ENCODE results near the gene BUD31. TPM values are rescaled to one million over a fixed set of nuclear protein-coding genes. Genes with fewer than 3 reads are reported as not detected.

BUD31 gene
- total and polyA plus RNA-seq, 10 of the 15 experiments (the other 5 are each of a cell fraction or from before 2014, with no cell fraction given): 74.2 to 317 (median 130) TPM

- no peak for TF ChIP-seq CTCF (IDR thresholded peaks at IDR 0.05 in 2 of 3, conservative IDR thresholded peaks at IDR 0.05 in 1 of 3; ENCODE audit: control insufficient read depth in 2 of 3, extremely low read depth in 1 of 3, insufficient read depth in 1 of 3, low read depth in 3 of 3, low read length in 3 of 3)
- peak; percentile 88 for TF ChIP-seq NR2F1 (conservative IDR thresholded peaks at IDR 0.05)
- TF ChIP-seq SMARCA5 (IDR thresholded peaks at IDR 0.05): peak; percentile 54; the same call in 1 of the 2 replicates
- no peak for TF ChIP-seq SMC3 (IDR thresholded peaks at IDR 0.05; ENCODE audit: borderline replicate concordance, low read length)
- peak; percentile 17; the same call in 1 of the 2 replicates for TF ChIP-seq JUNB (IDR thresholded peaks at IDR 0.05)
- peak in 1 of 2 experiments; percentile 19; a peak in 1 of 3 replicates for TF ChIP-seq EGR1 (IDR thresholded peaks at IDR 0.05; ENCODE audit: borderline replicate concordance in 1 of 2, low read depth in 2 of 2, low read length in 2 of 2)
- TF ChIP-seq, protein P1, sequence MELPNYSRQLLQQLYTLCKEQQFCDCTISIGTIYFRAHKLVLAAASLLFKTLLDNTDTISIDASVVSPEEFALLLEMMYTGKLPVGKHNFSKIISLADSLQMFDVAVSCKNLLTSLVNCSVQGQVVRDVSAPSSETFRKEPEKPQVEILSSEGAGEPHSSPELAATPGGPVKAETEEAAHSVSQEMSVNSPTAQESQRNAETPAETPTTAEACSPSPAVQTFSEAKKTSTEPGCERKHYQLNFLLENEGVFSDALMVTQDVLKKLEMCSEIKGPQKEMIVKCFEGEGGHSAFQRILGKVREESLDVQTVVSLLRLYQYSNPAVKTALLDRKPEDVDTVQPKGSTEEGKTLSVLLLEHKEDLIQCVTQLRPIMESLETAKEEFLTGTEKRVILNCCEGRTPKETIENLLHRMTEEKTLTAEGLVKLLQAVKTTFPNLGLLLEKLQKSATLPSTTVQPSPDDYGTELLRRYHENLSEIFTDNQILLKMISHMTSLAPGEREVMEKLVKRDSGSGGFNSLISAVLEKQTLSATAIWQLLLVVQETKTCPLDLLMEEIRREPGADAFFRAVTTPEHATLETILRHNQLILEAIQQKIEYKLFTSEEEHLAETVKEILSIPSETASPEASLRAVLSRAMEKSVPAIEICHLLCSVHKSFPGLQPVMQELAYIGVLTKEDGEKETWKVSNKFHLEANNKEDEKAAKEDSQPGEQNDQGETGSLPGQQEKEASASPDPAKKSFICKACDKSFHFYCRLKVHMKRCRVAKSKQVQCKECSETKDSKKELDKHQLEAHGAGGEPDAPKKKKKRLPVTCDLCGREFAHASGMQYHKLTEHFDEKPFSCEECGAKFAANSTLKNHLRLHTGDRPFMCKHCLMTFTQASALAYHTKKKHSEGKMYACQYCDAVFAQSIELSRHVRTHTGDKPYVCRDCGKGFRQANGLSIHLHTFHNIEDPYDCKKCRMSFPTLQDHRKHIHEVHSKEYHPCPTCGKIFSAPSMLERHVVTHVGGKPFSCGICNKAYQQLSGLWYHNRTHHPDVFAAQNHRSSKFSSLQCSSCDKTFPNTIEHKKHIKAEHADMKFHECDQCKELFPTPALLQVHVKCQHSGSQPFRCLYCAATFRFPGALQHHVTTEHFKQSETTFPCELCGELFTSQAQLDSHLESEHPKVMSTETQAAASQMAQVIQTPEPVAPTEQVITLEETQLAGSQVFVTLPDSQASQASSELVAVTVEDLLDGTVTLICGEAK (IDR thresholded peaks at IDR 0.05; ENCODE audit: borderline replicate concordance): peak; percentile 96
- peak; percentile 99 for TF ChIP-seq ATF2 (IDR thresholded peaks at IDR 0.05; ENCODE audit: low read length)
- no peak for TF ChIP-seq ZNF274 (IDR thresholded peaks at IDR 0.05; ENCODE audit: insufficient read depth, insufficient read length)
- no peak; the same call in 1 of the 2 replicates for TF ChIP-seq GATAD2B (conservative IDR thresholded peaks at IDR 0.05; ENCODE audit: low read depth)
- peak; percentile 93 for TF ChIP-seq LARP7 (IDR thresholded peaks at IDR 0.05)
- peak; percentile 88; the same call in 1 of the 2 replicates for TF ChIP-seq CBFB (IDR thresholded peaks at IDR 0.05; ENCODE audit: low read depth)
- TF ChIP-seq ZNF24 (IDR thresholded peaks at IDR 0.05): no peak
- TF ChIP-seq, protein P2, sequence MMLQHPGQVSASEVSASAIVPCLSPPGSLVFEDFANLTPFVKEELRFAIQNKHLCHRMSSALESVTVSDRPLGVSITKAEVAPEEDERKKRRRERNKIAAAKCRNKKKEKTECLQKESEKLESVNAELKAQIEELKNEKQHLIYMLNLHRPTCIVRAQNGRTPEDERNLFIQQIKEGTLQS (IDR thresholded peaks at IDR 0.05; ENCODE audit: borderline replicate concordance, extremely low read depth, low read depth, low read length): peak; percentile 53; the same call in 1 of the 2 replicates
- TF ChIP-seq POLR2AphosphoS5 (IDR thresholded peaks at IDR 0.05; ENCODE audit: low read length): peak; percentile 99
- TF ChIP-seq, protein P3, sequence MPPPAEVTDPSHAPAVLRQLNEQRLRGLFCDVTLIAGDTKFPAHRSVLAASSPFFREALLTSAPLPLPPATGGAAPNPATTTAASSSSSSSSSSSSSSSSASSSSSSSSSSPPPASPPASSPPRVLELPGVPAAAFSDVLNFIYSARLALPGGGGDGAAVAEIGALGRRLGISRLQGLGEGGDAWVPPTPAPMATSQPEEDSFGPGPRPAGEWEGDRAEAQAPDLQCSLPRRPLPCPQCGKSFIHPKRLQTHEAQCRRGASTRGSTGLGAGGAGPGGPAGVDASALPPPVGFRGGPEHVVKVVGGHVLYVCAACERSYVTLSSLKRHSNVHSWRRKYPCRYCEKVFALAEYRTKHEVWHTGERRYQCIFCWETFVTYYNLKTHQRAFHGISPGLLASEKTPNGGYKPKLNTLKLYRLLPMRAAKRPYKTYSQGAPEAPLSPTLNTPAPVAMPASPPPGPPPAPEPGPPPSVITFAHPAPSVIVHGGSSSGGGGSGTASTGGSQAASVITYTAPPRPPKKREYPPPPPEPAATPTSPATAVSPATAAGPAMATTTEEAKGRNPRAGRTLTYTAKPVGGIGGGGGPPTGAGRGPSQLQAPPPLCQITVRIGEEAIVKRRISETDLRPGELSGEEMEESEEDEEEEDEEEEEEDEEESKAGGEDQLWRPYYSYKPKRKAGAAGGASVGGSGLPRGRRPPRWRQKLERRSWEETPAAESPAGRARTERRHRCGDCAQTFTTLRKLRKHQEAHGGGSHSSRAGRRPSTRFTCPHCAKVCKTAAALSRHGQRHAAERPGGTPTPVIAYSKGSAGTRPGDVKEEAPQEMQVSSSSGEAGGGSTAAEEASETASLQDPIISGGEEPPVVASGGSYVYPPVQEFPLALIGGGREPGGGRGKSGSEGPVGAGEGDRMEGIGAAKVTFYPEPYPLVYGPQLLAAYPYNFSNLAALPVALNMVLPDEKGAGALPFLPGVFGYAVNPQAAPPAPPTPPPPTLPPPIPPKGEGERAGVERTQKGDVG (CRISPR knock-in tag; IDR thresholded peaks at IDR 0.05): no peak
- 0 out of 4 replicates have a peak, but pooled peaks of 1 of the 2 experiments have one; percentile 36 for TF ChIP-seq SRF (IDR thresholded peaks at IDR 0.05; ENCODE audit: low read depth in 2 of 2, low read length in 2 of 2)
These were observed at the start of gene BUD31, which contains the start of gene PDAP1 (continued) for GRCh38 chr7:99408379-99409191.
